GM12878 (cell line): ENCODE data around the gene CLDN34. TPM values are rescaled to one million over a fixed set of nuclear protein-coding genes. Genes with fewer than 3 reads are reported as not detected.

ENCODE experiments used
- ATAC-seq: fragments of 200-7000 bp; cut with Tn5 transposase; 3 replicates; pipeline ENCODE4 v1.9.1; 2020; ENCODE audit warnings: mild to moderate bottlenecking, moderate library complexity
- BruUV-seq: library from RNA; stranded (reverse); fragments of 400-500 nt; replicated peaks from 2 replicates; lab custom pipeline; 2021; lab: Mats Ljungman, UMichigan
- CTCF ChIA-PET: fragments of 300-600 bp; sonication (Branson Sonifier 250); formaldehyde crosslinking; extraction: SDS; loops from one replicate; lab custom pipeline; 2021; ENCODE audit warnings: inconsistent platforms; lab: Yijun Ruan, JAX
- POLR2A ChIA-PET: fragments of 350-600 bp; formaldehyde crosslinking; extraction: SDS; loops from one replicate; lab custom pipeline; 2021; ENCODE audit warnings: inconsistent platforms; lab: Charles Lee
- RAD21 ChIA-PET: fragments of 300-600 bp; sonication (Branson Sonifier 250); formaldehyde crosslinking; loops from one replicate; lab custom pipeline; 2023; ENCODE audit warnings: antibody characterized with exemption; ENCODE audit not compliant: unreplicated experiment; lab: Charles Lee
- SMC1A ChIA-PET: fragments of 300-600 bp; sonication (Branson Sonifier 250); formaldehyde crosslinking; loops from one replicate; lab custom pipeline; 2023; ENCODE audit not compliant: unreplicated experiment, uncharacterized antibody; lab: Charles Lee
- DNase-seq: peaks from one replicate; pipeline ENCODE4 v3.0.0-alpha.2; 2011; ENCODE audit warnings: low read depth, low spot score
- FAIRE-seq: peaks from 3 replicates; lab custom pipeline; 2011; peaks lifted over from hg19 to GRCh38; lab: Jason Lieb, UNC
- H2AFZ ChIP-seq: 2 replicates; pipeline ENCODE4 v1.6.0; 2011; ENCODE audit warnings: low read depth, low read length, control low read depth; ENCODE audit not compliant: control insufficient read depth
- H3K27ac ChIP-seq: 2 replicates; pipeline ENCODE4 v1.5.1; 2011; ENCODE audit warnings: control low read depth; ENCODE audit not compliant: control insufficient read depth, insufficient read depth
- H3K27me3 ChIP-seq, 2 experiments: replicated peaks in 1 of 2; 2 replicates each; pipeline versions ENCODE4 v1.6.0 to v1.6.1; 2011; ENCODE audit warnings: low read length in 1 of 2; ENCODE audit not compliant: control insufficient read depth in 2 of 2, insufficient read depth in 2 of 2
- H3K36me3 ChIP-seq, 2 experiments: 2 replicates each; pipeline ENCODE4 v1.5.1; 2011; ENCODE audit warnings: low read length in 1 of 2; ENCODE audit not compliant: control insufficient read depth in 2 of 2, insufficient read depth in 2 of 2
- H3K4me1 ChIP-seq: 2 replicates; pipeline ENCODE4 v1.6.1; 2011; ENCODE audit warnings: mild to moderate bottlenecking, low read length, moderate library complexity, mixed read lengths; ENCODE audit not compliant: control insufficient read depth, insufficient read depth
- H3K4me2 ChIP-seq: 2 replicates; pipeline ENCODE4 v1.6.0; 2011; ENCODE audit warnings: control low read depth; ENCODE audit not compliant: control insufficient read depth, insufficient read depth
- H3K4me3 ChIP-seq: fragments of 200-600 bp; sonication (generic); 2 replicates; pipeline ENCODE4 v1.5.1; 2016
- H3K79me2 ChIP-seq: 2 replicates; pipeline ENCODE4 v1.6.0; 2011; ENCODE audit warnings: low read length; ENCODE audit not compliant: control insufficient read depth, insufficient read depth
- H3K9ac ChIP-seq: 2 replicates; pipeline ENCODE4 v1.8.0; 2011; ENCODE audit warnings: low read length, control low read depth, mixed read lengths; ENCODE audit not compliant: control insufficient read depth, insufficient read depth
- H3K9me3 ChIP-seq: replicated peaks from 3 replicates; pipeline ENCODE4 v1.5.1; 2011; ENCODE audit warnings: mild to moderate bottlenecking, low read length; ENCODE audit not compliant: control insufficient read depth, insufficient read depth
- H4K20me1 ChIP-seq: 2 replicates; pipeline ENCODE4 v1.6.0; 2011; ENCODE audit not compliant: control insufficient read depth, insufficient read depth
- ATF3 ChIP-seq: IDR thresholded peaks from 2 replicates; pipeline ENCODE4 v1.6.1; 2011; ENCODE audit warnings: low read depth, mild to moderate bottlenecking, low read length, moderate library complexity, borderline replicate concordance; ENCODE audit errors: extremely low read depth
- E4F1 ChIP-seq: fragments of 450-650 bp; IDR thresholded peaks from 2 replicates; pipeline ENCODE4 v1.6.1; 2018; ENCODE audit warnings: borderline replicate concordance, mild to moderate bottlenecking; ENCODE audit not compliant: partially characterized antibody
- GATAD2B ChIP-seq: fragments of 450-650 bp; conservative IDR thresholded peaks from 2 replicates; pipeline ENCODE4 v1.6.1; 2017; ENCODE audit warnings: low read depth, mild to moderate bottlenecking, moderate library complexity
- IRF3 ChIP-seq: fragments of 450-650 bp; IDR thresholded peaks from 2 replicates; pipeline ENCODE4 v1.6.1; 2014; ENCODE audit warnings: mild to moderate bottlenecking
- KAT2A ChIP-seq: conservative IDR thresholded peaks from 2 replicates; pipeline ENCODE4 v1.6.1; 2011; ENCODE audit warnings: low read depth, low read length; ENCODE audit not compliant: control insufficient read depth
- KDM1A ChIP-seq: fragments of 200-600 bp; sonication (generic); IDR thresholded peaks from 2 replicates; pipeline ENCODE4 v1.6.1; 2016; ENCODE audit warnings: borderline replicate concordance
- MEF2A ChIP-seq: IDR thresholded peaks from 2 replicates; pipeline ENCODE4 v1.6.1; 2011; ENCODE audit warnings: low read depth, mild to moderate bottlenecking, low read length, moderate library complexity; ENCODE audit not compliant: insufficient read depth
- NFXL1 ChIP-seq: fragments of 450-650 bp; IDR thresholded peaks from 2 replicates; pipeline ENCODE4 v1.6.1; 2017; ENCODE audit warnings: antibody characterized with exemption, mild to moderate bottlenecking, borderline replicate concordance
- STAT3 ChIP-seq: IDR thresholded peaks from 2 replicates; pipeline ENCODE4 v1.6.1; 2011; ENCODE audit warnings: low read depth, low read length, improper control_type of control experiment
- USF2 ChIP-seq: IDR thresholded peaks from 2 replicates; pipeline ENCODE4 v1.6.1; 2011; ENCODE audit warnings: low read depth, low read length, improper control_type of control experiment, borderline replicate concordance
- WRNIP1 ChIP-seq: IDR thresholded peaks from 2 replicates; pipeline ENCODE4 v1.6.1; 2011; ENCODE audit warnings: low read depth, low read length, improper control_type of control experiment, borderline replicate concordance
- ZBTB11 ChIP-seq: fragments of 450-650 bp; formaldehyde crosslinking; IDR thresholded peaks from 2 replicates; pipeline ENCODE4 v1.5.0; 2022; ENCODE audit warnings: mild to moderate bottlenecking, missing genetic modification characterization
- ZSCAN29 ChIP-seq: fragments of 450-650 bp; IDR thresholded peaks from 2 replicates; pipeline ENCODE4 v1.6.1; 2017; ENCODE audit warnings: mild to moderate bottlenecking, moderate library complexity
- WGBS: methylation state at CpG from one replicate; pipeline ENCODE4 v1.1.6; 2016; ENCODE audit warnings: low lambda C conversion rate; ENCODE audit not compliant: insufficient replicate concordance, insufficient coverage; ENCODE audit errors: missing lambda C conversion rate; 5-methylcytosine and 5-hydroxymethylcytosine counted together
- in situ Hi-C: fragments of 300-500 bp; cut with MboI; formaldehyde crosslinking; loops from 9 replicates; pipeline ENCODE4 v1.14.3; 2018; ENCODE audit warnings: mixed read lengths
- intact Hi-C: fragments of 100-400 bp; cut with micrococcal nuclease; formaldehyde crosslinking; loops from one replicate; pipeline ENCODE4 v1.14.2; 2022; ENCODE audit not compliant: unreplicated experiment
- polyA plus RNA-seq, 11 experiments: library from polyadenylated mRNA; depleted of rRNA in 4 of 11; unstranded in 6 of 11; stranded (reverse) in 5 of 11; fragments of >200 nt; fragmentation: Nextera tagmentation in 4 of 11; fragmentation: Illumina TruSeq in 1 of 11; extraction: Ambion mirVana in 4 of 11; extraction: Trizol in 1 of 11; gene quantifications; 1 replicate in 1 of 11; 2 replicates in 10 of 11; pipeline versions ENCODE4 v1.2.1 to v1.2.3, GENCODE V29; 2011 to 2016; ENCODE audit warnings: inconsistent platforms in 2 of 11, missing spikeins in 2 of 11, low read depth in 1 of 11
- total RNA-seq, 4 experiments: library from RNA; depleted of rRNA in 3 of 4; stranded (reverse); fragments of >200 nt in 3 of 4; fragmentation: Illumina TruSeq in 1 of 4; extraction: Trizol in 1 of 4; gene quantifications; 2 replicates each; pipeline versions ENCODE4 v1.2.1 to v1.2.3, GENCODE V29; 2013 to 2021

CLDN34 gene
- total and polyA plus RNA-seq, 10 of the 15 experiments (the other 5 are each of a cell fraction or from before 2014, with no cell fraction given), result not detected

- no peak for TF ChIP-seq USF2
Measured at GRCh38 chrX:9997524-9997923, 30.4 kb downstream of the CLDN34 start (continued).

- Histone ChIP-seq H3K79me2 (no peaks in the 10 kb centered on the region), H3K4me3 (no peak overlapping the region), H3K27ac (no peak overlapping the region), H3K36me3 (no peaks in the 10 kb centered on the region), H3K9ac (no peak overlapping the region), H4K20me1 (no peaks in the 10 kb centered on the region), H2AFZ (no peak overlapping the region), H3K4me1 (peaks cover 9% of the 10 kb centered on the region), H3K27me3 (no peaks in the 10 kb centered on the region), H3K4me2 (no peak overlapping the region), H3K9me3 (no peaks in the 10 kb centered on the region)
- in situ Hi-C loops, result no loop called here
- CTCF ChIA-PET, result interaction anchor here (2.0 to 8.6 kb wide), 3 partner anchors 10 to 116 kb away, joined by 7 to 412 read pairs (median 25); no protein-coding TSS in a partner anchor
- DNase-seq, result no peak
- BruUV-seq, result no TSS peak
- no peak for ATAC-seq
- intact Hi-C loops, result no loop called here
- 54% methylated on average over 3 of the region's 3 CpGs for WGBS
- POLR2A ChIA-PET, result interaction anchor here (2.5 kb wide), 1 partner anchor 11 kb away, joined by 14 read pairs; no protein-coding TSS in a partner anchor
- RAD21 ChIA-PET, result interaction anchor here (1.0 to 14.7 kb wide), 4 partner anchors 11 to 114 kb away, joined by 4 to 424 read pairs (median 32); no protein-coding TSS in a partner anchor
- SMC1A ChIA-PET, result interaction anchor here (0.8 to 11.5 kb wide), 6 partner anchors 10 to 118 kb away, joined by 3 to 281 read pairs (median 24); no protein-coding TSS in a partner anchor
- FAIRE-seq, result no peak
- no peak for TF ChIP-seq GATAD2B
- TF ChIP-seq ZBTB11 (CRISPR knock-in tag), result no peak
- no peak for TF ChIP-seq KDM1A
- TF ChIP-seq WRNIP1, result no peak
- no peak for TF ChIP-seq MEF2A
- TF ChIP-seq ATF3, result no peak
- TF ChIP-seq NFXL1, result no peak
- no peak for TF ChIP-seq E4F1
- TF ChIP-seq STAT3, result no peak
- TF ChIP-seq IRF3, result no peak
- TF ChIP-seq ZSCAN29, result no peak
- no peak for TF ChIP-seq KAT2A
Measured at GRCh38 chrX:10001496-10001895, 34.3 kb downstream of the CLDN34 start.
